ENCODE data around the gene ATOH8.

DNA sequence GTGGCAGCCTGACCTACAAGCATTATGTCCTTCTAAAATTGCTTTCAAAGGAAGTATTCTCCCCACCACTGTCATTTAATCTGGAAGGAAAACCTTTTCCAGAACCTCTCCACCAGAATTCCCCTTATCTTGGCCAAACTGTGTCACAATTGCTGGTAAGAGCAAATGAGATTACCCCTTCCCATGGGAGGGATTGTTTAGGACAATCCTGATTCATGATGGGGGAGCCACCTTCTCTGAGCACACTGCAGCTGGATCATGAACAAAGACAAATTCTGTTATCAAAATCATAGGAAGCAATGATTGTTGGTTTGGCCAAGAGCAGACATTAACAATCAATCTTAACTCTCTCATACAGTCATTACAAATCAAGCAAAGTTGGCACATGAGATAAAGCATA is 18.1 kb upstream of the ATOH8 start:
- no peak for TF ChIP-seq EZH2 (IDR thresholded peaks at IDR 0.05; ENCODE audit: insufficient read depth, poor library complexity, severe bottlenecking)
- no peak for TF ChIP-seq EZH2phosphoT487 (IDR thresholded peaks at IDR 0.05; ENCODE audit: insufficient read depth, low read depth)

Data from GM23248 (cell line).